CD14-positive monocyte (primary cell): Measurements from ENCODE around the gene MOK. TPM values are rescaled to one million over a fixed set of nuclear protein-coding genes. Genes with fewer than 3 reads are reported as not detected.

ENCODE experiments used
- DNase-seq, 3 donors: peaks; one replicate each; pipeline ENCODE4 v3.0.0-alpha.2; 2011 to 2022
- H2AFZ ChIP-seq: 2 replicates; pipeline ENCODE4 v1.6.0; 2012; ENCODE audit warnings: mild to moderate bottlenecking, low read depth, low read length, inconsistent platforms; ENCODE audit not compliant: insufficient read depth, poor library complexity, severe bottlenecking
- H3K27ac ChIP-seq, 2 donors: 1 replicate in 1 of 2; 2 replicates in 1 of 2; pipeline ENCODE4 v1.5.1; 2012 to 2013; ENCODE audit warnings: low read length in 2 of 2, control low read depth in 1 of 2, inconsistent platforms in 1 of 2, low read depth in 1 of 2, mild to moderate bottlenecking in 1 of 2
- H3K27me3 ChIP-seq, 2 donors: one replicate each; pipeline versions ENCODE4 v1.6.0 to v1.6.1; 2011 to 2013; ENCODE audit warnings: low read length in 2 of 2; ENCODE audit not compliant: control insufficient read depth in 2 of 2, insufficient read depth in 2 of 2
- H3K36me3 ChIP-seq, 2 donors: replicated peaks in 1 of 2; 1 replicate in 1 of 2; 2 replicates in 1 of 2; pipeline versions ENCODE4 v1.5.1 to v1.6.1; 2012 to 2013; ENCODE audit warnings: low read length in 2 of 2, control low read depth in 1 of 2, inconsistent platforms in 1 of 2, mild to moderate bottlenecking in 1 of 2; ENCODE audit not compliant: insufficient read depth in 2 of 2, control insufficient read depth in 1 of 2
- H3K4me1 ChIP-seq, 2 donors: 1 replicate in 1 of 2; 2 replicates in 1 of 2; pipeline versions ENCODE4 v1.5.1 to v1.6.1; 2012 to 2013; ENCODE audit warnings: low read length in 2 of 2, control low read depth in 1 of 2, inconsistent platforms in 1 of 2, mild to moderate bottlenecking in 1 of 2, moderate library complexity in 1 of 2; ENCODE audit not compliant: insufficient read depth in 2 of 2, control insufficient read depth in 1 of 2
- H3K4me2 ChIP-seq: replicated peaks from 2 replicates; pipeline ENCODE3; 2012; ENCODE audit warnings: low read length, moderate library complexity, mild to moderate bottlenecking; ENCODE audit not compliant: poor library complexity, severe bottlenecking; ENCODE audit errors: extremely low read depth
- H3K4me3 ChIP-seq, 3 experiments: fragments of 200-600 bp in 1 of 3; sonication (generic) in 1 of 3; replicated peaks in 1 of 3; 1 replicate in 2 of 3; 2 replicates in 1 of 3; pipeline ENCODE4 v1.5.1; 2011 to 2013; ENCODE audit warnings: low read length in 3 of 3, mild to moderate bottlenecking in 3 of 3, control low read depth in 2 of 3, low read depth in 2 of 3, inconsistent platforms in 1 of 3, moderate library complexity in 1 of 3
- H3K79me2 ChIP-seq: 2 replicates; pipeline ENCODE4 v1.6.0; 2012; ENCODE audit warnings: mild to moderate bottlenecking, control low read depth, inconsistent platforms, low read length, moderate library complexity; ENCODE audit not compliant: insufficient read depth
- H3K9ac ChIP-seq: 2 replicates; pipeline ENCODE4 v1.6.0; 2017; ENCODE audit warnings: low read length, mild to moderate bottlenecking; ENCODE audit not compliant: insufficient read depth, poor library complexity, severe bottlenecking
- H3K9me3 ChIP-seq, 2 donors: replicated peaks in 1 of 2; 1 replicate in 1 of 2; 2 replicates in 1 of 2; pipeline versions ENCODE4 v1.5.1 to v1.6.1; 2012 to 2013; ENCODE audit warnings: low read length in 2 of 2, control low read depth in 1 of 2; ENCODE audit not compliant: control insufficient read depth in 1 of 2, insufficient read depth in 1 of 2
- H4K20me1 ChIP-seq: 2 replicates; pipeline ENCODE4 v1.6.0; 2012; ENCODE audit warnings: mild to moderate bottlenecking, low read length, control low read depth, moderate library complexity; ENCODE audit not compliant: insufficient read depth
- H3K27ac Mint-ChIP-seq, 7 donors: one replicate each; pipeline ENCODE4 v1.8.0; 2020; ENCODE audit warnings: mild to moderate bottlenecking in 7 of 7, mixed read lengths in 7 of 7, moderate library complexity in 6 of 7, inconsistent platforms in 2 of 7
- H3K27me3 Mint-ChIP-seq, 3 donors: one replicate each; pipeline ENCODE4 v1.8.0; 2021 to 2022; ENCODE audit warnings: low read depth in 3 of 3, mild to moderate bottlenecking in 3 of 3, mixed read lengths in 3 of 3, moderate library complexity in 3 of 3, inconsistent platforms in 1 of 3
- H3K36me3 Mint-ChIP-seq, 2 donors: one replicate each; pipeline ENCODE4 v1.8.0; 2020; ENCODE audit warnings: mixed read lengths in 2 of 2, inconsistent platforms in 1 of 2, mild to moderate bottlenecking in 1 of 2
- H3K4me1 Mint-ChIP-seq: one replicate; pipeline ENCODE4 v1.8.0; 2020; ENCODE audit warnings: mild to moderate bottlenecking, mixed read lengths
- H3K4me3 Mint-ChIP-seq, 2 donors: one replicate each; pipeline ENCODE4 v1.8.0; 2020; ENCODE audit warnings: mild to moderate bottlenecking in 2 of 2, mixed read lengths in 2 of 2, moderate library complexity in 1 of 2
- H3K9me3 Mint-ChIP-seq, 7 donors: one replicate each; pipeline ENCODE4 v1.8.0; 2020 to 2022; ENCODE audit warnings: mixed read lengths in 7 of 7, mild to moderate bottlenecking in 6 of 7, moderate library complexity in 6 of 7, inconsistent platforms in 2 of 7
- WGBS: methylation state at CpG from one replicate; pipeline ENCODE4 v1.1.5; 2013; ENCODE audit warnings: missing lambda C conversion rate; ENCODE audit not compliant: insufficient coverage; 5-methylcytosine and 5-hydroxymethylcytosine counted together
- intact Hi-C, 2 donors: fragments of 100-400 bp; cut with micrococcal nuclease; formaldehyde crosslinking; loops; one replicate each; pipeline versions ENCODE4 v1.15.0 to v1.15.1; 2023
- polyA plus RNA-seq, 3 donors: library from polyadenylated mRNA; depleted of rRNA in 1 of 3; unstranded in 2 of 3; stranded (reverse) in 1 of 3; fragments of 300-500 nt in 2 of 3; fragments of >200 nt in 1 of 3; fragmentation: Illumina TruSeq in 2 of 3; gene quantifications; 1 replicate in 2 of 3; 2 replicates in 1 of 3; pipeline ENCODE4 v1.2.3, GENCODE V29; 2012 to 2021
- TF ChIP-seq, protein P1 (sequence below): fragments of 200-600 bp; IDR thresholded peaks from one replicate; pipeline ENCODE4 v1.8.0; 2022; ENCODE audit warnings: antibody characterized with exemption, mild to moderate bottlenecking

MOK gene
- polyA plus RNA-seq, 3 donors: 0.67 to 3.4 (median 1.8) TPM

DNA sequence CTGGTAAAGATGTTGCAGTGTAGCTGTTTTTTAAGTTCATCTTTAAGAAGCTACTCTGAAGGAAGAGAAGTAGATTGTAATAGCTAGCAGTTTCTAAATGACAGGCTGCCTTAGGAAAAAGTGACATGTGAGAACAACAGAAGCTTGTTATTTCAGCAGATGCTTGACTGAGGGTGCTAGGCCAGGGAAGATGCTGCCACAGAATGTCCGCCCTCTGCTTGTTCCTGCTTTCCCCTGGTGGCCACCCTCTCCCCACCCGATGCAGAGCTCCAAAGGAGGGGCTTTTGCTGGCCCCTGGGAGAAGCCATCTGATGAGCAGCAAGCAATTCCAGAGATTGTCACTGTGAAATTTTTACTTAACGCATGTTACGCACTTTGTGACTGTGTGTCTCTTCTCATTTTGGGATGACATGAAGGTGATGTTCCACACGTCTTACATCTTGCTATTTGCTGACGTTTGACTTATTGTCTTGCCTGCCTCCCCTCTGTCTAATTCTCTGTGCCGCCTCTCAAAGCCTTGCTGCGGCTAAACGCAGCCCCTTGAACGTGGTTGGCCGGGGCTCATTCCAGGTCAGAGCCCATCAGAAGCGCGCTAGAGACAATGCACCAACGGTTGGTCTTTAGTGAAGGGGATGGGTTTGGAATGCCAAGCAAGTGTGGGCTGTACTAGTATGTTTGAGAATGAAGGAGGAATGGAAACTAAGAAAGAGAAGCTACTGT lies 120.5 kb downstream of the MOK start:
- peaks cover 10 to 12% of the 10 kb centered on the region in 2 donors for H3K36me3 Mint-ChIP-seq
- Histone ChIP-seq H3K36me3 (peaks cover 0 to 10% of the 10 kb centered on the region in 2 donors), H2AFZ (no peak overlapping the region), H3K9ac (no peak overlapping the region), H3K4me2 (no peak overlapping the region), H3K4me3 (no peak overlapping the region), H3K9me3 (no peaks in the 10 kb centered on the region), H4K20me1 (peaks cover 99% of the 10 kb centered on the region), H3K79me2 (peaks cover 90% of the 10 kb centered on the region), H3K27ac (no peak overlapping the region), H3K27me3 (no peaks in the 10 kb centered on the region), H3K4me1 (no peaks in the 10 kb centered on the region)
- TF ChIP-seq, protein P1, sequence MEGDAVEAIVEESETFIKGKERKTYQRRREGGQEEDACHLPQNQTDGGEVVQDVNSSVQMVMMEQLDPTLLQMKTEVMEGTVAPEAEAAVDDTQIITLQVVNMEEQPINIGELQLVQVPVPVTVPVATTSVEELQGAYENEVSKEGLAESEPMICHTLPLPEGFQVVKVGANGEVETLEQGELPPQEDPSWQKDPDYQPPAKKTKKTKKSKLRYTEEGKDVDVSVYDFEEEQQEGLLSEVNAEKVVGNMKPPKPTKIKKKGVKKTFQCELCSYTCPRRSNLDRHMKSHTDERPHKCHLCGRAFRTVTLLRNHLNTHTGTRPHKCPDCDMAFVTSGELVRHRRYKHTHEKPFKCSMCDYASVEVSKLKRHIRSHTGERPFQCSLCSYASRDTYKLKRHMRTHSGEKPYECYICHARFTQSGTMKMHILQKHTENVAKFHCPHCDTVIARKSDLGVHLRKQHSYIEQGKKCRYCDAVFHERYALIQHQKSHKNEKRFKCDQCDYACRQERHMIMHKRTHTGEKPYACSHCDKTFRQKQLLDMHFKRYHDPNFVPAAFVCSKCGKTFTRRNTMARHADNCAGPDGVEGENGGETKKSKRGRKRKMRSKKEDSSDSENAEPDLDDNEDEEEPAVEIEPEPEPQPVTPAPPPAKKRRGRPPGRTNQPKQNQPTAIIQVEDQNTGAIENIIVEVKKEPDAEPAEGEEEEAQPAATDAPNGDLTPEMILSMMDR: no peak
- no peak overlapping the region for H3K4me3 Mint-ChIP-seq
- DNase-seq: no peak
- WGBS: 92% methylated on average over 14 of the region's 14 CpGs
- intact Hi-C loops: no loop called here
- H3K27me3 Mint-ChIP-seq: no peaks in the 10 kb centered on the region
- peak overlapping the region in 5 of 7 donors; percentile 7 to 46 (median 38) for H3K27ac Mint-ChIP-seq
- no peaks in the 10 kb centered on the region for H3K9me3 Mint-ChIP-seq
- peaks cover 6% of the 10 kb centered on the region for H3K4me1 Mint-ChIP-seq

GRCh38 chr14:102183886-102184285 lies 121.1 kb downstream of the MOK start:
- H3K9me3 Mint-ChIP-seq: no peaks in the 10 kb centered on the region
- Histone ChIP-seq H3K4me3 (no peak overlapping the region), H3K27ac (no peak overlapping the region), H3K27me3 (no peaks in the 10 kb centered on the region), H3K4me1 (no peaks in the 10 kb centered on the region), H4K20me1 (peaks cover 99% of the 10 kb centered on the region), H3K9me3 (no peaks in the 10 kb centered on the region), H3K36me3 (peaks cover 1 to 10% of the 10 kb centered on the region in 2 donors), H2AFZ (no peak overlapping the region), H3K9ac (no peak overlapping the region), H3K79me2 (peaks cover 88% of the 10 kb centered on the region), H3K4me2 (no peak overlapping the region)
- DNase-seq: no peak
- no peaks in the 10 kb centered on the region for H3K27me3 Mint-ChIP-seq
- TF ChIP-seq, protein P1: no peak
- H3K4me3 Mint-ChIP-seq: no peak overlapping the region
- H3K4me1 Mint-ChIP-seq: peaks cover 6% of the 10 kb centered on the region
- 100% methylated on average over 1 of the region's 3 CpGs for WGBS
- H3K27ac Mint-ChIP-seq: no peak overlapping the region
- intact Hi-C loops: no loop called here
- H3K36me3 Mint-ChIP-seq: peaks cover 10 to 12% of the 10 kb centered on the region in 2 donors
